ENCODE results near the gene CIROP.

DNA sequence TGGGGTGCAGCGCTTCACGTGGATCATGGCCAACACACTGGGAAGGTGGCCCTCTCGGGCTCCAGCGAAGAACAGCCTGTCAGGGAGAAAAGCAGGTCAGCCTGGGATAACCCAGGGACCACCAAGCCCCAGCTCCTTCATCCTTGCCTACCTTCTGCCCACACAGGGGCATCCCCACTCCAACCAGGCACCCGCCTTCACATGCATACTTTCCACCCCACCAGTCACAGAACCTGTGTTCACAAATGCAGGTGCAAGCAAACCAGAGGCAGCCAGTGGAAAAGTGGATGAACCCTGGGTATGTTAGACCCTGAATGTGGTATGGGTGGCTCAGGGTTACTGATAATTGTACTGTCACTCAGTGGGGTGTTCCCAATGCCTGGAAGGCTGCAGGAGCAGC, 26.7 kb upstream of the CIROP start:
- TF ChIP-seq CTCF (IDR thresholded peaks at IDR 0.05) (no peak), EZH2 (IDR thresholded peaks at IDR 0.05; ENCODE audit: borderline replicate concordance, insufficient read depth, low read depth, low read length, poor library complexity, severe bottlenecking) (no peak)
